Endothelial cell of umbilical vein (primary cell): ENCODE results near the gene C12orf57. TPM values are rescaled to one million over a fixed set of nuclear protein-coding genes. Genes with fewer than 3 reads are reported as not detected.

Source experiments
- BruUV-seq: library from RNA; stranded (reverse); fragments of 400-500 nt; replicated peaks from 2 replicates; lab custom pipeline; 2021; lab: Mats Ljungman, UMichigan
- CTCF ChIA-PET: fragments of 300-600, 350-600 bp; sonication (Branson Sonifier 250); formaldehyde crosslinking; loops from one replicate; lab custom pipeline; 2021; ENCODE audit warnings: antibody characterized with exemption, inconsistent platforms; lab: Charles Lee
- POLR2A ChIA-PET: fragments of 300-600, 350-600 bp; sonication (Branson Sonifier 250); formaldehyde crosslinking; loops from one replicate; lab custom pipeline; 2021; ENCODE audit warnings: antibody characterized with exemption, inconsistent platforms; lab: Charles Lee
- DNase-seq: peaks from one replicate; pipeline ENCODE4 v3.0.0-alpha.2; 2011; ENCODE audit warnings: low read depth, low spot score
- FAIRE-seq: peaks from 2 replicates; lab custom pipeline; 2011; peaks lifted over from hg19 to GRCh38; lab: Jason Lieb, UNC
- H2AFZ ChIP-seq: 2 replicates; pipeline ENCODE4 v1.6.0; 2012; ENCODE audit warnings: low read depth, low read length, control low read depth, inconsistent platforms
- H3K27ac ChIP-seq: 2 replicates; pipeline ENCODE4 v1.5.1; 2011; ENCODE audit warnings: low read depth, mild to moderate bottlenecking, control low read depth, low read length, moderate library complexity; ENCODE audit not compliant: insufficient read depth
- H3K27me3 ChIP-seq, 2 experiments: 2 replicates each; pipeline versions ENCODE4 v1.6.0 to v1.6.1; 2011; ENCODE audit warnings: low read length in 2 of 2, mixed read lengths in 1 of 2; ENCODE audit not compliant: control insufficient read depth in 2 of 2, insufficient read depth in 2 of 2
- H3K36me3 ChIP-seq, 2 experiments: 2 replicates in 1 of 2; 3 replicates in 1 of 2; pipeline ENCODE4 v1.5.1; 2011; ENCODE audit warnings: low read length in 2 of 2, mild to moderate bottlenecking in 1 of 2, moderate library complexity in 1 of 2; ENCODE audit not compliant: control insufficient read depth in 2 of 2, insufficient read depth in 2 of 2; ENCODE audit errors: extremely low read depth in 1 of 2
- H3K4me1 ChIP-seq: 3 replicates; pipeline ENCODE4 v1.5.1; 2011; ENCODE audit warnings: mild to moderate bottlenecking, low read length; ENCODE audit not compliant: control insufficient read depth, insufficient read depth; ENCODE audit errors: extremely low read depth
- H3K4me2 ChIP-seq: 2 replicates; pipeline ENCODE4 v1.6.1; 2011; ENCODE audit warnings: low read length, control low read depth, mixed read lengths; ENCODE audit not compliant: insufficient read depth
- H3K4me3 ChIP-seq, 3 experiments: fragments of 200-600 bp in 1 of 3; sonication (generic), shearing (Covaris generic) in 1 of 3; replicated peaks in 1 of 3; 2 replicates each; pipeline ENCODE4 v1.5.1; 2011 to 2016; ENCODE audit warnings: control low read depth in 3 of 3, low read length in 3 of 3, mild to moderate bottlenecking in 2 of 3, inconsistent platforms in 1 of 3, low read depth in 1 of 3, moderate library complexity in 1 of 3; ENCODE audit not compliant: insufficient read depth in 1 of 3
- H3K79me2 ChIP-seq: 2 replicates; pipeline ENCODE4 v1.6.0; 2012; ENCODE audit warnings: low read length, inconsistent platforms; ENCODE audit not compliant: control insufficient read depth, insufficient read depth
- H3K9ac ChIP-seq: replicated peaks from 2 replicates; pipeline ENCODE3; 2011; ENCODE audit warnings: low read length, control low read depth; ENCODE audit not compliant: insufficient read depth; ENCODE audit errors: extremely low read depth
- H3K9me1 ChIP-seq: replicated peaks from 3 replicates; pipeline ENCODE4 v1.6.0; 2011; ENCODE audit warnings: mild to moderate bottlenecking, low read length; ENCODE audit not compliant: control insufficient read depth, insufficient read depth; ENCODE audit errors: extremely low read depth
- H3K9me3 ChIP-seq: replicated peaks from 2 replicates; pipeline ENCODE4 v1.5.1; 2012; ENCODE audit warnings: low read length, inconsistent platforms; ENCODE audit not compliant: control insufficient read depth, insufficient read depth
- H4K20me1 ChIP-seq: replicated peaks from 2 replicates; pipeline ENCODE3; 2011; ENCODE audit warnings: mild to moderate bottlenecking, low read length; ENCODE audit not compliant: control insufficient read depth, insufficient read depth; ENCODE audit errors: extremely low read depth
- EZH2 ChIP-seq: IDR thresholded peaks from 2 replicates; pipeline ENCODE4 v1.6.1; 2012; ENCODE audit warnings: borderline replicate concordance, low read depth, mild to moderate bottlenecking, moderate library complexity, low read length, inconsistent platforms; ENCODE audit not compliant: severe bottlenecking
- FOS ChIP-seq: IDR thresholded peaks from 2 replicates; pipeline ENCODE4 v1.6.1; 2011; ENCODE audit warnings: mild to moderate bottlenecking, low read length, moderate library complexity, borderline replicate concordance; ENCODE audit not compliant: insufficient read depth
- GATA2 ChIP-seq: IDR thresholded peaks from 2 replicates; pipeline ENCODE4 v1.7.0; 2011; ENCODE audit warnings: low read depth, mild to moderate bottlenecking, moderate library complexity, mixed read lengths, low read length; ENCODE audit not compliant: insufficient read length, insufficient read depth
- JUN ChIP-seq: IDR thresholded peaks from 2 replicates; pipeline ENCODE4 v1.6.1; 2011; ENCODE audit warnings: borderline replicate concordance, low read depth; ENCODE audit not compliant: insufficient read length, insufficient read depth
- MYC ChIP-seq: IDR thresholded peaks from one replicate; pipeline ENCODE4 v1.6.1; 2011; ENCODE audit warnings: mild to moderate bottlenecking, low read depth, low read length
- POLR2A ChIP-seq: IDR thresholded peaks from 2 replicates; pipeline ENCODE4 v1.6.1; 2012; ENCODE audit warnings: low read depth, mild to moderate bottlenecking, control low read depth, low read length
- POLR2AphosphoS5 ChIP-seq: IDR thresholded peaks from 2 replicates; pipeline ENCODE4 v1.6.1; 2012; ENCODE audit warnings: low read depth, mild to moderate bottlenecking, control low read depth, low read length, moderate library complexity; ENCODE audit not compliant: insufficient read depth
- dilution Hi-C: fragments of 300-500 bp; cut with MboI; formaldehyde crosslinking; loops from one replicate; pipeline ENCODE4 v1.15.0; 2019; ENCODE audit warnings: low sequenced_read_pairs; ENCODE audit not compliant: extremely low pct_ligation_motif_present
- intact Hi-C: fragments of 100-400 bp; cut with micrococcal nuclease; formaldehyde crosslinking; loops from one replicate; pipeline ENCODE4 v1.10.0; 2022
- polyA plus RNA-seq, 4 experiments: library from polyadenylated mRNA; depleted of rRNA in 3 of 4; stranded (reverse) in 3 of 4; unstranded in 1 of 4; fragments of >200 nt; gene quantifications; 2 replicates each; pipeline versions ENCODE4 v1.2.1 to v1.2.3, GENCODE V29; 2011 to 2012; ENCODE audit warnings: missing spikeins in 1 of 4
- total RNA-seq: library from RNA; stranded (reverse); gene quantifications from 2 replicates; pipeline ENCODE4 v1.2.3, GENCODE V29; 2021
- TF ChIP-seq, protein P1 (sequence below): IDR thresholded peaks from 2 replicates; pipeline ENCODE4 v1.6.1; 2011; ENCODE audit not compliant: insufficient read depth, insufficient read length
- TF ChIP-seq, protein P2 (sequence below), 2 donors: IDR thresholded peaks; 1 replicate in 1 of 2; 2 replicates in 1 of 2; pipeline ENCODE4 v1.5.1; 2011; ENCODE audit warnings: low read length in 2 of 2, mild to moderate bottlenecking in 2 of 2, moderate library complexity in 2 of 2, control low read depth in 1 of 2, inconsistent platforms in 1 of 2, low read depth in 1 of 2; ENCODE audit not compliant: insufficient read depth in 1 of 2; ENCODE audit errors: extremely low read depth in 1 of 2

The C12orf57 gene
- total and polyA plus RNA-seq, 2 donors (not counting 3 experiments of a cell fraction or from before 2014, with no cell fraction given) = 167 to 729 TPM

DNA sequence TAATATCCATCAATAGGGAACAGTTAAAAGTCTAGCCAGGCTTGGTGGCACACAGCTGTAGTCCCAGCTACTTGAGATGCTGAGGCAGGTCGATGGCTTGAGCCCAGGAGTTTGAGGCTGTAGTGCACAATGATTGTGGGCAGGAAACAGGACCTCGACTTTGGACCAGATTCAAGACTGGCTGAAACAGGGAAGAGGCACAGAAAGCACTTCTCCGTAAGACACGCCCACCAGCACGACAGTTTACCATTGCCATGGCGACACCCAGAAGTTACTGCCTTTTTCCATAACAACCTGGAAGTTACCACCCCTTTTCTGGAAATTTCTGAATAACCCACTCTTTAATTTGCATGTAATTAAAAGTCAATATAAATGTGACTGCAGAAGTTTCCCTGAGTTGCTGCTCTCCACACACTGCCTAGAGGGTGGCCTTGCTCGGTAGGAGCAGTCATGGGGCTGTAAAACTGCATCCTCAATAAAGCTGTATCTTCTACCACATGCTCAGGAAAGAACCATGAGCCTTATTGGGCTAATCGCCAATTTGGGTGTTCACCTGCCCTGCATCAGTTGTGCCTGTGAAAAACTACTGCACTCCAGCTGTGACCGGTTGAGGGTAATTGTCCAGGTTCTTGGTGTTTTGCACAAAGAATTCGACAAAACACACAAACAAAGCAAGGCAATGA is 43.8 kb upstream of the C12orf57 start:
- no peaks in the 10 kb centered on the region for H3K9me3 ChIP-seq
- dilution Hi-C loops = no loop called here
- no peaks in the 10 kb centered on the region for H3K36me3 ChIP-seq
- ChIA-PET CTCF (interaction anchor here (1.1 to 2.6 kb wide), 4 partner anchors 9 to 31 kb away, joined by 4 to 8 read pairs (median 6); partner anchors contain the start of gene SPSB2), POLR2A (no interaction called here)
- no peak for TF ChIP-seq FOS
- TF ChIP-seq, protein P1, sequence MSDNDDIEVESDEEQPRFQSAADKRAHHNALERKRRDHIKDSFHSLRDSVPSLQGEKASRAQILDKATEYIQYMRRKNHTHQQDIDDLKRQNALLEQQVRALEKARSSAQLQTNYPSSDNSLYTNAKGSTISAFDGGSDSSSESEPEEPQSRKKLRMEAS = no peak
- TF ChIP-seq EZH2 = no peak
- TF ChIP-seq JUN = no peak
- no peak for TF ChIP-seq MYC
- TF ChIP-seq POLR2AphosphoS5 = no peak
- TF ChIP-seq, protein P2, sequence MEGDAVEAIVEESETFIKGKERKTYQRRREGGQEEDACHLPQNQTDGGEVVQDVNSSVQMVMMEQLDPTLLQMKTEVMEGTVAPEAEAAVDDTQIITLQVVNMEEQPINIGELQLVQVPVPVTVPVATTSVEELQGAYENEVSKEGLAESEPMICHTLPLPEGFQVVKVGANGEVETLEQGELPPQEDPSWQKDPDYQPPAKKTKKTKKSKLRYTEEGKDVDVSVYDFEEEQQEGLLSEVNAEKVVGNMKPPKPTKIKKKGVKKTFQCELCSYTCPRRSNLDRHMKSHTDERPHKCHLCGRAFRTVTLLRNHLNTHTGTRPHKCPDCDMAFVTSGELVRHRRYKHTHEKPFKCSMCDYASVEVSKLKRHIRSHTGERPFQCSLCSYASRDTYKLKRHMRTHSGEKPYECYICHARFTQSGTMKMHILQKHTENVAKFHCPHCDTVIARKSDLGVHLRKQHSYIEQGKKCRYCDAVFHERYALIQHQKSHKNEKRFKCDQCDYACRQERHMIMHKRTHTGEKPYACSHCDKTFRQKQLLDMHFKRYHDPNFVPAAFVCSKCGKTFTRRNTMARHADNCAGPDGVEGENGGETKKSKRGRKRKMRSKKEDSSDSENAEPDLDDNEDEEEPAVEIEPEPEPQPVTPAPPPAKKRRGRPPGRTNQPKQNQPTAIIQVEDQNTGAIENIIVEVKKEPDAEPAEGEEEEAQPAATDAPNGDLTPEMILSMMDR (IDR thresholded peaks at IDR 0.05; ENCODE audit: extremely low read depth in 1 of 2, insufficient read depth in 1 of 2, low read depth in 1 of 2, low read length in 2 of 2) = no peak
- TF ChIP-seq GATA2 = no peak
- no peak for TF ChIP-seq POLR2A
- DNase-seq = peak; percentile 78
- no peak overlapping the region for H3K27ac ChIP-seq
- BruUV-seq = no TSS peak
- no peak overlapping the region for H2AFZ ChIP-seq
- H3K27me3 ChIP-seq = no peaks in the 10 kb centered on the region
- H3K4me3 ChIP-seq = no peak overlapping the region
- peak; percentile 89 for FAIRE-seq
- H3K79me2 ChIP-seq = no peaks in the 10 kb centered on the region
- no peaks in the 10 kb centered on the region for H3K9me1 ChIP-seq
- H3K4me2 ChIP-seq = no peak overlapping the region
- peaks cover 5% of the 10 kb centered on the region for H3K4me1 ChIP-seq
- intact Hi-C loops = no loop called here
- H4K20me1 ChIP-seq = no peaks in the 10 kb centered on the region
- H3K9ac ChIP-seq = no peak overlapping the region
